ENCODE measurements around the gene LYPD4. TPM values are rescaled to one million over a fixed set of nuclear protein-coding genes. Genes with fewer than 3 reads are reported as not detected.

Gene LYPD4
- total and polyA plus RNA-seq, 2 donors, result not detected

- DNase-seq (ENCODE audit: extremely low spot score), result no peak
- Histone ChIP-seq H3K27ac (ENCODE audit: low read depth) (no peak overlapping the region), H3K4me3 (ENCODE audit: low read depth, low read length) (no peak overlapping the region), H3K36me3 (ENCODE audit: insufficient read depth) (no peaks in the 10 kb centered on the region), H3K4me1 (ENCODE audit: insufficient read depth) (no peaks in the 10 kb centered on the region)
- WGBS, result 69% methylated on average over 3 of the region's 3 CpGs
Measured at GRCh38 chr19:41811981-41812380, 32.5 kb downstream of the LYPD4 start.

GRCh38 chr19:41811036-41811435, 33.4 kb downstream of the LYPD4 start:
- H3K4me1 ChIP-seq (ENCODE audit: insufficient read depth), result no peaks in the 10 kb centered on the region
- no peak for DNase-seq (ENCODE audit: extremely low spot score)
- H3K4me3 ChIP-seq (ENCODE audit: low read depth, low read length), result no peak overlapping the region
- H3K27ac ChIP-seq (ENCODE audit: low read depth), result no peak overlapping the region
- no peaks in the 10 kb centered on the region for H3K36me3 ChIP-seq (ENCODE audit: insufficient read depth)
- 52% methylated on average over 3 of the region's 3 CpGs for WGBS

- Histone ChIP-seq H3K36me3 (ENCODE audit: insufficient read depth) (no peaks in the 10 kb centered on the region), H3K4me3 (ENCODE audit: low read depth, low read length) (no peak overlapping the region), H3K27ac (ENCODE audit: low read depth) (no peak overlapping the region), H3K4me1 (ENCODE audit: insufficient read depth) (no peaks in the 10 kb centered on the region)
- 55% methylated on average over 4 of the region's 4 CpGs for WGBS
- no peak for DNase-seq (ENCODE audit: extremely low spot score)
Measured at GRCh38 chr19:41810301-41810700, 34.2 kb downstream of the LYPD4 start.

GRCh38 chr19:41808663-41809566, 35.6 kb downstream of the LYPD4 start:
- Histone ChIP-seq H3K4me3 (ENCODE audit: low read depth, low read length) (no peak overlapping the region), H3K36me3 (ENCODE audit: insufficient read depth) (no peaks in the 10 kb centered on the region), H3K4me1 (ENCODE audit: insufficient read depth) (no peaks in the 10 kb centered on the region), H3K27ac (ENCODE audit: low read depth) (no peak overlapping the region)
- 70% methylated on average over 16 of the region's 16 CpGs for WGBS
- no peak for DNase-seq (ENCODE audit: extremely low spot score)

- Histone ChIP-seq H3K27ac (ENCODE audit: low read depth) (no peak overlapping the region), H3K36me3 (ENCODE audit: insufficient read depth) (no peaks in the 10 kb centered on the region), H3K4me1 (ENCODE audit: insufficient read depth) (no peaks in the 10 kb centered on the region), H3K4me3 (ENCODE audit: low read depth, low read length) (no peak overlapping the region)
- WGBS, result 81% methylated on average over 3 of the region's 3 CpGs
- DNase-seq (ENCODE audit: extremely low spot score), result no peak
Measured at GRCh38 chr19:41807176-41807575, 37.3 kb downstream of the LYPD4 start.

- WGBS, result 86% methylated on average over 3 of the region's 3 CpGs
- H3K27ac ChIP-seq (ENCODE audit: low read depth), result no peak overlapping the region
- no peaks in the 10 kb centered on the region for H3K36me3 ChIP-seq (ENCODE audit: insufficient read depth)
- no peaks in the 10 kb centered on the region for H3K4me1 ChIP-seq (ENCODE audit: insufficient read depth)
- no peak overlapping the region for H3K4me3 ChIP-seq (ENCODE audit: low read depth, low read length)
- DNase-seq (ENCODE audit: extremely low spot score), result no peak
Measured at GRCh38 chr19:41804336-41804735, 40.1 kb downstream of the LYPD4 start.

GRCh38 chr19:41802770-41803169, 41.7 kb downstream of the LYPD4 start:
- WGBS, result 78% methylated on average over 2 of the region's 2 CpGs
- Histone ChIP-seq H3K27ac (ENCODE audit: low read depth) (no peak overlapping the region), H3K4me1 (ENCODE audit: insufficient read depth) (no peaks in the 10 kb centered on the region), H3K36me3 (ENCODE audit: insufficient read depth) (no peaks in the 10 kb centered on the region), H3K4me3 (ENCODE audit: low read depth, low read length) (no peak overlapping the region)
- no peak for DNase-seq (ENCODE audit: extremely low spot score)

GRCh38 chr19:41801792-41802211, 42.7 kb downstream of the LYPD4 start:
- Histone ChIP-seq H3K4me1 (ENCODE audit: insufficient read depth) (no peaks in the 10 kb centered on the region), H3K27ac (ENCODE audit: low read depth) (no peak overlapping the region), H3K36me3 (ENCODE audit: insufficient read depth) (no peaks in the 10 kb centered on the region), H3K4me3 (ENCODE audit: low read depth, low read length) (no peak overlapping the region)
- DNase-seq (ENCODE audit: extremely low spot score), result no peak
- WGBS, result 50% methylated on average over 2 of the region's 2 CpGs

GRCh38 chr19:41801031-41801430, 43.5 kb downstream of the LYPD4 start:
- no peaks in the 10 kb centered on the region for H3K4me1 ChIP-seq (ENCODE audit: insufficient read depth)
- no peak for DNase-seq (ENCODE audit: extremely low spot score)
- no peak overlapping the region for H3K27ac ChIP-seq (ENCODE audit: low read depth)
- H3K36me3 ChIP-seq (ENCODE audit: insufficient read depth), result no peaks in the 10 kb centered on the region
- WGBS, result 76% methylated on average over 4 of the region's 4 CpGs
- H3K4me3 ChIP-seq (ENCODE audit: low read depth, low read length), result no peak overlapping the region

GRCh38 chr19:41799444-41800000, 45.0 kb downstream of the LYPD4 start:
- WGBS, result 58% methylated on average over 9 of the region's 9 CpGs
- no peak for DNase-seq (ENCODE audit: extremely low spot score)
- H3K36me3 ChIP-seq (ENCODE audit: insufficient read depth), result no peaks in the 10 kb centered on the region
- H3K27ac ChIP-seq (ENCODE audit: low read depth), result no peak overlapping the region
- H3K4me1 ChIP-seq (ENCODE audit: insufficient read depth), result no peaks in the 10 kb centered on the region
- H3K4me3 ChIP-seq (ENCODE audit: low read depth, low read length), result no peak overlapping the region

GRCh38 chr19:41796901-41797300, 47.6 kb downstream of the LYPD4 start:
- no peak overlapping the region for H3K4me3 ChIP-seq (ENCODE audit: low read depth, low read length)
- H3K4me1 ChIP-seq (ENCODE audit: insufficient read depth), result no peaks in the 10 kb centered on the region
- no peaks in the 10 kb centered on the region for H3K36me3 ChIP-seq (ENCODE audit: insufficient read depth)
- WGBS, result 90% methylated on average over 1 of the region's 1 CpG
- H3K27ac ChIP-seq (ENCODE audit: low read depth), result no peak overlapping the region
- no peak for DNase-seq (ENCODE audit: extremely low spot score)

GRCh38 chr19:41796362-41796761, 48.1 kb downstream of the LYPD4 start, which contains the start of gene CEACAM3:
CEACAM3 (plus strand) TSS chr19:41796587; CDS start chr19:41796678, 91 bp downstream.
- H3K4me3 ChIP-seq (ENCODE audit: low read depth, low read length), result no peak within 1 kb of the TSS
- H3K27ac ChIP-seq (ENCODE audit: low read depth), result no peak within 1 kb of the TSS
- H3K4me1 ChIP-seq (ENCODE audit: insufficient read depth), result no peaks in the 10 kb centered on the region
- H3K36me3 ChIP-seq (ENCODE audit: insufficient read depth), result no peaks in the 10 kb centered on the region
- DNase-seq (ENCODE audit: extremely low spot score), result no peak

GRCh38 chr19:41795031-41795461, 49.4 kb downstream of the LYPD4 start:
- H3K4me1 ChIP-seq (ENCODE audit: insufficient read depth), result no peaks in the 10 kb centered on the region
- H3K27ac ChIP-seq (ENCODE audit: low read depth), result no peak overlapping the region
- DNase-seq (ENCODE audit: extremely low spot score), result no peak
- no peaks in the 10 kb centered on the region for H3K36me3 ChIP-seq (ENCODE audit: insufficient read depth)
- H3K4me3 ChIP-seq (ENCODE audit: low read depth, low read length), result no peak overlapping the region
- 47% methylated on average over 5 of the region's 5 CpGs for WGBS

GRCh38 chr19:41793414-41793727, 51.1 kb downstream of the LYPD4 start:
- no peak for DNase-seq (ENCODE audit: extremely low spot score)
- Histone ChIP-seq H3K4me1 (ENCODE audit: insufficient read depth) (no peaks in the 10 kb centered on the region), H3K36me3 (ENCODE audit: insufficient read depth) (no peaks in the 10 kb centered on the region), H3K27ac (ENCODE audit: low read depth) (no peak overlapping the region), H3K4me3 (ENCODE audit: low read depth, low read length) (no peak overlapping the region)
- WGBS, result 2% methylated on average over 1 of the region's 1 CpG

Data from urinary bladder (tissue), 4 donors.